Mucosa of stomach (tissue), 1 donor: ENCODE data around the gene CLMP.
"Not testable (repeated sequence)": the region's sequence is repeated elsewhere in the genome, so short reads cannot be mapped to it uniquely, and the experiment has no call there.

ENCODE experiments used
- H3K27me3 ChIP-seq: one replicate; pipeline ENCODE4 v1.7.0; 2013; ENCODE audit warnings: mild to moderate bottlenecking, low read length; ENCODE audit not compliant: control insufficient read depth, insufficient read depth
- H3K36me3 ChIP-seq: one replicate; pipeline ENCODE4 v1.7.0; 2013; ENCODE audit warnings: low read length; ENCODE audit not compliant: control insufficient read depth, insufficient read depth
- H3K4me1 ChIP-seq: one replicate; pipeline ENCODE4 v1.7.0; 2013; ENCODE audit warnings: mild to moderate bottlenecking, low read length; ENCODE audit not compliant: control insufficient read depth, insufficient read depth
- H3K4me3 ChIP-seq: one replicate; pipeline ENCODE4 v1.7.0; 2013; ENCODE audit warnings: low read length
- H3K9ac ChIP-seq: one replicate; pipeline ENCODE4 v1.7.0; 2013; ENCODE audit warnings: mild to moderate bottlenecking, low read length, moderate library complexity
- H3K9me3 ChIP-seq: one replicate; pipeline ENCODE4 v1.7.0; 2013; ENCODE audit warnings: mild to moderate bottlenecking, low read length, moderate library complexity; ENCODE audit not compliant: control insufficient read depth
- donor health status: Pancreatic carcinoma.

Gene CLMP

DNA sequence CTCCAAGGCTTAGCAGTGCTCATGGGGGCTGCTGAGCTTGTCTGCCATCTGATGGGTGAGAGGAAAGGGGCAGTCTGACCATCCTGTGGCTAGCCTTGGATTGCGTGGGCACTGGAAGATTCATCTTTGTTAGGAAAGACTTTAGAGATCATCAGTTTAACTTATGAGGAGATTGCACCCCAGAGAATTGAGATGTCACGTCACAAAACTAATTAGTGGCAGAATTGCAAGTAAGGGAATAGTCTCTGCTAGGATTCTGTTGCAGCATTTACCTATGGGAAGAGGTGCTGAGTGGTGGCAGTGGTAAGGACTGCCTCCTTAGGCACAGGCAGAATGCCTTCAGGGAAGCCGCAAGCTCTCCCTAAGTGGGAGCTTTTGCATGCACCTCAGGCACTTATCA lies 90.4 kb downstream of the CLMP start:
- H3K4me1 ChIP-seq, result no peaks in the 10 kb centered on the region
- H3K9ac ChIP-seq, result no peak overlapping the region
- H3K27me3 ChIP-seq, result no peaks in the 10 kb centered on the region
- H3K9me3 ChIP-seq, result no peaks in the 10 kb centered on the region
- H3K4me3 ChIP-seq, result no peak overlapping the region
- H3K36me3 ChIP-seq, result no peaks in the 10 kb centered on the region

DNA sequence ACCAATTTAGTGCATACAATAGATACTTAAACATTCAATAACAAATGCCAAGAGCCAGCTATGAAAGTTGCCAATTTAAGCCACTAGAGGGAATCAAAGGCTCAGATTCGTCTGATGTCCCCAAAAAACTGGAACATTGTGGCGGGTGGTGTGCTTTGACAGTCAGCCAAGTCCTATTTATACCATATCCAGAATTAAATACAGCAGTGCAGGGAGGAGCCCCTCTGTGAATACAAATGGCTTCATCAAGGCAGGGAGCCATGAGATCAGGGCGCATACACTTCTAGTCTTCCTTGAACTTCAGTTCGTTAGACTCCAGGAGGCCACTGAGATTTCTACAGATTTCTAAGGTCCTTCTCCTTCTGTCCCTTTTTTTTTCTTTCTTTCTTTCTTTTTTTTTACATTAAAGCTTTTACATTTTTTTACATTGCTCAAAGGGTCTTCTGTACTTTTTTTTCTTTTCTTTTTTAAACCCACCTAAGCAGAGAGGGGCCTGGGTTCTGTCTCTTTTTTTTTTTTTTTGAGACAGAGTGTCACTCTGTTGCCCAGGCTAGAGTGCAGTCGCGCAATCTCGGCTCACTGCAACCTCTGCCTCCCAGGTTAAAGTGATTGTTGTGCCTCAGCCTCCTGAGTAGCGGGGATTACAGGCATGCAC lies 91.6 kb downstream of the CLMP start:
- Histone ChIP-seq H3K27me3 (no peaks in the 10 kb centered on the region), H3K9me3 (no peaks in the 10 kb centered on the region), H3K4me3 (no peak overlapping the region), H3K36me3 (no peaks in the 10 kb centered on the region), H3K4me1 (no peaks in the 10 kb centered on the region), H3K9ac (no peak overlapping the region)

DNA sequence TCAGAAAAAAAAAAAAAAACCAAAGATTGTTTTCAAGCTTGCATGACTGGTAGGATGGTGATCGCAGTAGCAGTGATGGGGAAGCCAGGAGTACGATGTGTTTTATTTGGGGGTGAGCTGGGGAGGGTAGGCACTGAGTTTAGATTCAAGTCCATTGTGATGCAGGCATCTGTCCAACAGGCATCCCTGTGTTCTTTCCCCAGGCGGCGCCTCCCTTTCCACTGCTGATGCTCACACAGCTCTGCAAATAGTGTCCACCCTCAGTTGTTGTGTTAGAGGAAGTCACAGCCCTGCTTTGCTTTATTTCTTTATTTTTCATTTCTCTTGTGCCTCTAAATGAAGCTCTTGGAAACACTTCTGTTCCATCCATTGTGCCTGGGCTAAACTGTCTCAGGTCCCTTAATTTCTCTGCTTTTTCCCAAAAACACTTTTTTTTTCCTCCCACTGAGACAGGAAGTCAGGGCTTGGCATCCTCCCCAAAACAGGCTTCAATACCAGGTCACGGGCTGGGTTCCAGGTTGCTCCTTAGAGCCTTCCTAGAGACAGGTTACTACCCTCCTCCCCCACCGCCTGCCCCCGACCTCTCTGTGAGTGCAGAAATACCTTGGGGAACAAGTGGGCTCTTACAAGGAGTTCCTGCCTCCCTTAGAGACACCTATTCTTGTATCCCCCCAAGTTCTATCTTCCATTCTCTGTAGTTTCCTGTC lies 94.5 kb downstream of the CLMP start:
- Histone ChIP-seq H3K27me3 (no peaks in the 10 kb centered on the region), H3K4me3 (no peak overlapping the region), H3K9me3 (no peaks in the 10 kb centered on the region), H3K4me1 (no peaks in the 10 kb centered on the region), H3K9ac (no peak overlapping the region), H3K36me3 (no peaks in the 10 kb centered on the region)

DNA sequence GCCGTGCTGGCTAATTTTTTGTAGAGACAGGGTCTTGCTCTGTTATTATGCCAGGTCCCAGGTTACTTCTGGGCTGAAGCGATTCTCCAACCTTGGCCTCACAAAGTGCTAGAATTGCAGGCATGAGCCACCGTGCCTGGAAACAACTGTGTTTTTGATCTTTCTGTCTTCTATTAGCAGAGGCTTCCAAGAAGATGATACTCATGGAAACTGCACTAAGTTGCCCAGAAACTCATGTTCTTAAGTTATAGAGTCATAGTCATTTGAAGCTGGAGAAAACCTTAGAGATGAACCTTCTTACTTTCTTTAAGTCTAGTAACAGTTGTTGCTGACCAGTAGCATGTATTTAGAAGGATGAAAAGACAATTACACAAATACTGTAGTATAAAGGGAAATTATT lies 96.1 kb downstream of the CLMP start:
- Histone ChIP-seq H3K4me1 (no peaks in the 10 kb centered on the region), H3K27me3 (no peaks in the 10 kb centered on the region), H3K9ac (no peak overlapping the region), H3K4me3 (no peak overlapping the region), H3K9me3 (no peaks in the 10 kb centered on the region), H3K36me3 (no peaks in the 10 kb centered on the region)

DNA sequence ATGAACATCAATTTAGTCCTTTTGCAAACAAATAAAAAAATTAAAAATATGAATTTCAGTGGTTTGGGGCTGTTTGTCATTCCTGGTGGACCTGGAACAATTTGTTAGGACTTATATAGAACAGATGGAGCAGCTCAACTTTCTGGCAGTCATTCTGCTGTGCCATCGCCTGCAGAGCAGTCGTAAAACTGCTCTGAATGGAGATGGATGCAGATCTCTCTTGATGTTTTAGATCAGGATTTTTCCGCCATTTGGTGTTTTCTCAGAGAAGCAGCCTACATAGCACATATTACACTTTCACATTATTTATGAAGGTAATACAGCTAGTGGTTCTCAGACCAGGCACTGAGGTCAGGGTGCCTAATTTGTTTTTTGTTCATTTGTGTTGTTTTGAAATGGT lies 101.3 kb downstream of the CLMP start:
- Histone ChIP-seq H3K9ac (no peak overlapping the region), H3K9me3 (no peaks in the 10 kb centered on the region), H3K27me3 (no peaks in the 10 kb centered on the region), H3K4me3 (no peak overlapping the region), H3K36me3 (no peaks in the 10 kb centered on the region), H3K4me1 (no peaks in the 10 kb centered on the region)

DNA sequence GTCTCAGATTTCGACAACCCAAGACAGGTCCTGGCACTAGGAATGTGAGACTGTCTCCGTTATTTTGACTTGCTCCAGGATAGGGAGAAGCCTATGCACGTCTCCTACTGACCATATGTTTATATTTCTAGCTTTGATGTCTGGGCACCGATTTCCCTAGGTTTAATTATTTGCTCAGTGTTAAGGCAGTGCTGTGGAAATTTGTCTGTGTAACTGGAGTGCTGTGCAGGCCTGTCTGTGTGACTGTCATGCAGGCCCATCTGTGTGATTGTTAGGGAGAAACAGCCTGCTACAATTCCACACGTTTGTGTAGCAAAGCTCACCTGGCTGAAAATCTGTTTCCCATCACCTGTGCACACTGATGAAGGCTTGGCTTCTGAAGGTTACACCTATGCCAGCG lies 103.5 kb downstream of the CLMP start:
- Histone ChIP-seq H3K4me1 (no peaks in the 10 kb centered on the region), H3K4me3 (no peak overlapping the region), H3K27me3 (no peaks in the 10 kb centered on the region), H3K9me3 (no peaks in the 10 kb centered on the region), H3K36me3 (no peaks in the 10 kb centered on the region), H3K9ac (no peak overlapping the region)

DNA sequence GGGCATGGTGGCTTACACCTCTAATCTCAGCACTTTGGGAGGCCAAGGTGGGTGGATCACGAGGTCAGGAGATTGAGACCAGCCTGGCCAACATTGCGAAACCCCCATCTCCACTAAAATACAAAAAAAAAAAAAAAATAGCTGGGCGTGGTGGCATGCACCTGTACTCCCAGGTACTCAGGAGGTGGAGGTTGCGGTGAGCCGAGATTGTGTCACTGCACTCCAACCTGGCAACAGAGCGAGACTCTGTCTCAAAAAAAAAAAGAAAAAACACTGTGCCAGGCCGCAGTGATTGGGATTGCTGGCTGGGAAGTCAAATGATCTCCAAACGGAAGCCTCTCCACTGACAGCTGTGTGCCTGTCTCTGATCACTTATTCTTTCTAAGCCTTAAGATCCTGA lies 104.9 kb downstream of the CLMP start:
- not testable (repeated sequence) for H3K4me3 ChIP-seq, H3K4me1 ChIP-seq, H3K9me3 ChIP-seq, H3K36me3 ChIP-seq, H3K27me3 ChIP-seq, H3K9ac ChIP-seq

DNA sequence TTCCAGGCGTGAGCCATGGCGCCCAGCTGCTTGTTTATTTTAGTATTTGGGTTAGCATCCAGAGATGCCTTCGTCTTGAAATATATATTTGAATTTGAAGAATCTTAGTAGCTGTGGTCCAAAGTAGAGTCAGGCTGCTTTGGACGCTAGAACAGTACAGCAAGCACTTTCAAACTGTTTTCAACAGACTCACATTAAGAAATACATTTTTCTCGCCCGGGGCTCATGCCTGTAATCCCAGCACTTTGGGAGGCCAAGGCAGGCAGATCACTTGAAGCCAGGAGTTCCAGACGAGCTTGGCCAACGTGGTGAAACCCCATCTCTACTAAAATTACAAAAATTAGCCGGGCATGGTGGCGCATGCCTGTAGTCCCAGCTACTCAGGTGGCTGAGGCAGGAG lies 106.2 kb downstream of the CLMP start:
- H3K9ac ChIP-seq, H3K36me3 ChIP-seq, H3K4me1 ChIP-seq, H3K27me3 ChIP-seq, H3K9me3 ChIP-seq, H3K4me3 ChIP-seq: not testable (repeated sequence)

DNA sequence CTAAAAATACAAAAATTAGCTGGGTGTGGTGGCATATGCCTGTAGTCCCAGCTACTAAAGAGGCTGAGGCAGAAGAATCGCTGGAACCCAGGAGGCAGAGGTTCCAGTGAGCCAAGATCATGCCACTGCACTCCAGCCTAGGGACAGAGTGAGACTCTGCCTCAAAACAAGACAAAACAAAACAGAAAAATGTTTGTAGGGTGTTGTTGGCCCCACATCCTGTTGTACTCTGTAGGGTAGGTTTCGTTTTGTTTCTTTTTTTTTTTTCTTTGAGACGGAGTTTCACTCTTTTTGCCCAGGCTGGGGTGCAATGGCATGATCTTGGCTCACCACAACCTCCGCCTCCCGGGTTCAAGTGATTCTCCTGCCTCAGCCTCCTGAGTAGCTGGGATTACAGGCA lies 107.4 kb downstream of the CLMP start:
- peaks cover 11% of the 10 kb centered on the region for H3K4me1 ChIP-seq
- not testable (repeated sequence) for H3K4me3 ChIP-seq, H3K27me3 ChIP-seq, H3K9ac ChIP-seq, H3K9me3 ChIP-seq, H3K36me3 ChIP-seq

DNA sequence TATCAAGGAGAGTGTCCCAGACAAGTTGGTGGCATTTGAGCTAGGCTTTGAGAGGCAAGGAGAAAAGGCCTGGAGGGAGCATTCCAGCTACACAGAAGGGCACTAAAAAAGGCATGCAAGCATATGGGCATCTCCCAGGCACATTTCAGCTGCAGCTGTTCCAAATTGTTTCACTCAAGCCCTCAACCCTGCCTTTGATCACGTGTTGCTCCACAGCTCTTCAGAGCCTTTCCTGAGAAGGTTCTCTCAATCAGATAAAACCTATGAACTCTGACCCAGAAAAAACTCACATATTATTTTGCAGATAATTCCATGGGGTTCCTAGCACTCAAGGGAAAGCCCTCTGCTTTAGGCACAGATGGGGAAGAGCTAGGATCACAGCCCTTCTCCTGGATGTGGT lies 108.7 kb downstream of the CLMP start:
- Histone ChIP-seq H3K4me3 (no peak overlapping the region), H3K9me3 (no peaks in the 10 kb centered on the region), H3K9ac (no peak overlapping the region), H3K27me3 (no peaks in the 10 kb centered on the region), H3K36me3 (no peaks in the 10 kb centered on the region), H3K4me1 (peaks cover 13% of the 10 kb centered on the region)

DNA sequence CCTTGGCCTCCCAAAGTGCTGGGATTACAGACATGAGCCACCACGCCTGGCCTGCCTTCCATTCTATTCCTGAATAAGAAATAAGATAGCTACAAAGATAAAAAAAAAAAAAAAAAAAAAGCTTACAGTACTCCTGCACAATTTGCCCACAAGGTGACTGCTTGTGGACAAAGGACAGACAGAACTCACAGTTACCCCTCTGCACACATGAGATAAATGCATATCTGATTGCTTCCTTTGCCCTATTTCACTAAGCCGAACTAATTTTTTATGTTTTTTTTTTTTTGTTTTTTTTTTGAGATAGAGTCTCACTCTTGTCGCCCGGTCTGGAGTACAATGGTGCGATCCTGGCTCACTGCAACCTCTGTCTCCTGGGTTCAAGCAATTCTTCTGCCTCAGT lies 109.6 kb downstream of the CLMP start:
- no peaks in the 10 kb centered on the region for H3K9me3 ChIP-seq
- no peak overlapping the region for H3K4me3 ChIP-seq
- H3K36me3 ChIP-seq, result no peaks in the 10 kb centered on the region
- H3K4me1 ChIP-seq, result peaks cover 13% of the 10 kb centered on the region
- no peak overlapping the region for H3K9ac ChIP-seq
- no peaks in the 10 kb centered on the region for H3K27me3 ChIP-seq

DNA sequence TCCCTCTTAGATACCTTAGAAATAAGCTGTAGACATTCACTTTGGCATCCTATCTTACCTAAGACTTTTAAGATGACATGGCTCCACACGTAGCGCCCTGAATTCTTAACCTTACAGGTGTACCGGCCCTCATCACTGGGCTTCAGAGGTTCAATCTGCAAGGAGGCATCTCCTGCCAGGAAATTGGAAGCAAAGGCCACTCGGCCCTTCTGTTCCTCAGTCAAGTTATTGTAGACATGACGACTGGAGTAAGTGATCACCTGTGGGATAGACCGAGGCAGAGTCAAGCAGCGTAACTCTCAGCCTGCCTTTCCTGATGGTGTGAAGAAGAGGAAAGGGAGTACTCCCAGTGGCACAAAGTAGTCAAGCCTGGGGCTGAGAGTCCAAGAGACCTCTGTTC lies 110.6 kb downstream of the CLMP start:
- H3K27me3 ChIP-seq, result no peaks in the 10 kb centered on the region
- H3K4me1 ChIP-seq, result peaks cover 13% of the 10 kb centered on the region
- no peaks in the 10 kb centered on the region for H3K36me3 ChIP-seq
- H3K9ac ChIP-seq, result no peak overlapping the region
- no peak overlapping the region for H3K4me3 ChIP-seq
- H3K9me3 ChIP-seq, result no peaks in the 10 kb centered on the region

DNA sequence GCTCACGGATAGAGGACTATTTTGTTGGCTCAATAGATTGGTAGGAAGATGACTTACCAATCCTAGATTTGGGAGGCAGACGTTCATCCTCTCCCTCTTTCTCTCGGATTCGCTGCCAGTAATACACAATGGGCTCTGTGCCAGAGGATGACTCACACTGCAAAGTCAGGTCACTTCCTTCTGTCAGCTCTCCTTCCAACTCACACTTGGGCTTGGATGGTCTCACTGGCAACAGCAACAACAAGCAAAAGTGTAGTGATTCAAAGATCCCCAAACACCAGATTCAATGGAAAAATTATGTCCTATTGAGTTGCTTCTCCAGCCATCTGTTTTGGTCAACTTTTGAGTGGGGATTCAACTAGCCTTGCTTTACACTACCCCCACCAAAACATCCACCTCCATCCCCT lies 111.4 kb downstream of the CLMP start:
- H3K4me3 ChIP-seq, result no peak overlapping the region
- H3K9ac ChIP-seq, result no peak overlapping the region
- H3K4me1 ChIP-seq, result peaks cover 13% of the 10 kb centered on the region
- H3K36me3 ChIP-seq, result no peaks in the 10 kb centered on the region
- no peaks in the 10 kb centered on the region for H3K27me3 ChIP-seq
- no peaks in the 10 kb centered on the region for H3K9me3 ChIP-seq
